OCI-LY7 (cell line): ENCODE results near the gene ZNF30.

Experiments used
- CTCF ChIP-seq: fragments of 200-600 bp; sonication (generic); conservative IDR thresholded peaks from 2 replicates; pipeline ENCODE4 v1.5.1; 2014; ENCODE audit warnings: mild to moderate bottlenecking, antibody characterized with exemption, low read length, moderate library complexity, mixed read lengths
- EZH2phosphoT487 ChIP-seq: fragments of 200-600 bp; sonication (generic); IDR thresholded peaks from 2 replicates; pipeline ENCODE4 v1.6.1; 2018; ENCODE audit warnings: low read depth, borderline replicate concordance, mild to moderate bottlenecking, mixed run types, antibody characterized with exemption, low read length, moderate library complexity, mixed read lengths

- TF ChIP-seq CTCF (no peak), EZH2phosphoT487 (no peak)
Observed at GRCh38 chr19:34879563-34879962, 47.1 kb upstream of the ZNF30 start.
